Heart right ventricle (tissue), 16 donors: ENCODE measurements around the gene GALNT13. TPM values are rescaled to one million over a fixed set of nuclear protein-coding genes. Genes with fewer than 3 reads are reported as not detected.

Source experiments
- ATAC-seq, 8 donors: fragments of 200-7000 bp; cut with Tn5 transposase; one replicate each; pipeline ENCODE4 v1.9.1; 2020; ENCODE audit warnings: mild to moderate bottlenecking in 8 of 8, moderate library complexity in 8 of 8, moderate number of reproducible peaks in 1 of 8
- DNase-seq, 2 donors: peaks; one replicate each; pipeline ENCODE4 v3.0.0-alpha.2; 2020
- H3K27ac ChIP-seq, 10 donors: fragments of 200-600 bp; sonication (generic) in 2 of 10; one replicate each; pipeline versions ENCODE4 v1.5.0 to v1.8.0; 2020 to 2022; ENCODE audit warnings: mild to moderate bottlenecking in 3 of 10
- H3K27me3 ChIP-seq, 7 donors: fragments of 200-600 bp; one replicate each; pipeline ENCODE4 v1.8.0; 2021 to 2022; ENCODE audit warnings: mild to moderate bottlenecking in 2 of 7
- H3K36me3 ChIP-seq, 9 donors: fragments of 200-600 bp; sonication (generic) in 1 of 9; one replicate each; pipeline versions ENCODE4 v1.5.0 to v1.8.0; 2020 to 2022; ENCODE audit warnings: mild to moderate bottlenecking in 2 of 9
- H3K4me1 ChIP-seq, 9 donors: fragments of 200-600 bp; sonication (generic) in 1 of 9; one replicate each; pipeline versions ENCODE4 v1.5.0 to v1.8.0; 2020 to 2022; ENCODE audit warnings: mild to moderate bottlenecking in 4 of 9
- H3K4me3 ChIP-seq, 10 donors: fragments of 200-600 bp; sonication (generic) in 2 of 10; one replicate each; pipeline versions ENCODE4 v1.5.0 to v1.8.0; 2020 to 2022; ENCODE audit warnings: mild to moderate bottlenecking in 7 of 10, moderate library complexity in 2 of 10
- H3K9me3 ChIP-seq, 11 donors: fragments of 200-600 bp in 10 of 11; sonication (generic) in 2 of 11; one replicate each; pipeline versions ENCODE4 v1.5.0 to v1.8.0; 2013 to 2022; ENCODE audit warnings: mild to moderate bottlenecking in 2 of 11, control low read depth in 1 of 11, moderate library complexity in 1 of 11
- CTCF ChIP-seq, 9 donors: fragments of 200-600 bp; sonication (generic) in 2 of 9; IDR thresholded peaks; one replicate each; pipeline versions ENCODE4 v1.5.0 to v1.8.0; 2021 to 2022; ENCODE audit warnings: antibody characterized with exemption in 9 of 9, mild to moderate bottlenecking in 5 of 9, moderate library complexity in 1 of 9
- WGBS, 2 donors: extraction: QIAGEN DNeasy Blood & Tissue Kit; methylation state at CpG; one replicate each; pipeline ENCODE4 v1.1.7; 2013; ENCODE audit warnings: inconsistent platforms in 1 of 2; 5-methylcytosine and 5-hydroxymethylcytosine counted together
- intact Hi-C, 10 donors: fragments of 100-400 bp; cut with DNase I; formaldehyde crosslinking; loops; one replicate each; pipeline versions ENCODE4 v1.11.1 to v1.14.2; 2022
- polyA plus RNA-seq, 2 donors: library from polyadenylated mRNA; stranded (reverse); fragments of 200-250 nt; gene quantifications; one replicate each; pipeline ENCODE4 v1.2.3, GENCODE V29; 2013
- total RNA-seq, 10 donors: library from RNA; stranded (reverse); fragmentation: NEBNext Ultra II Directional in 3 of 10; extraction: Animal tissue kit (Norgen Biotek cat#: 25700) in 3 of 10; gene quantifications; one replicate each; pipeline versions ENCODE4 v1.2.1 to v1.2.4, GENCODE V29; 2021 to 2023
- donor health status: Arrhythmogenic right ventricular cardiomyopathy.
- donor health status: ischemic (EF 13 %, LVEDD 7.1; RV severe dilation, severe dysfunction).
- donor health status: healthy with polysubstance abuse.
- donor health status: DM: no; HTN: yes; CAD: no.
- donor health status: DM: no; HTN: no; CAD: no.
- donor health status: ischemic (EF 25% LVEDD 6.9; RV normal size, moderate dysfunction).
- donor health status: ischemic (EF 25% LVEDD 5.7; RV mildly dilated, moderate dysfunction).
- donor health status: healthy.
- donor health status: DM: yes; HTN: yes; CAD: no.
- donor health status: Ischemic cardiomyopathy.
- donor health status: ischemic (EF 35%, LVEDD 5.7; RV mildly dilated, moderate dysfunction).
- donor health status: nonischemic (EF 11% LVEDD 7.7; RV severe dilation, severe dysfunction).
- donor health status: DM: yes; HTN: yes; CAD: no.
- donor health status: PGD.
- donor health status: ischemic (EF 29% LVEDD 5.4; RV normal size, mild dysfunction).
- donor health status: nonischemic (EF 23%, LVEDD 6.1; RV moderate dilation, normal function).

The GALNT13 gene
- total and polyA plus RNA-seq, 12 donors = 0.01 to 0.30 (median 0.05) TPM; not detected in 9

GRCh38 chr2:153872311-153873051, 759 bp downstream of the GALNT13 start:
- no peak overlapping the region for H3K27ac ChIP-seq
- intact Hi-C loops = no loop called here
- no peaks in the 10 kb centered on the region for H3K36me3 ChIP-seq
- DNase-seq = no peak
- H3K27me3 ChIP-seq = peaks cover 6 to 61% (median 44%) of the 10 kb centered on the region in 7 donors
- WGBS, 2 donors = 1 to 2% methylated on average over 51 to 55 of the region's 56 CpGs
- H3K9me3 ChIP-seq = peaks cover 0 to 4% (median 0%) of the 10 kb centered on the region in 11 donors
- peaks cover 0 to 4% (median 0%) of the 10 kb centered on the region in 9 donors for H3K4me1 ChIP-seq
- no peak for ATAC-seq
- peak overlapping the region in 4 of 10 donors; percentile 14 to 27 (median 24) for H3K4me3 ChIP-seq
- no peak for TF ChIP-seq CTCF (IDR thresholded peaks at IDR 0.05)

GRCh38 chr2:153873052-153874048, 1.6 kb downstream of the GALNT13 start:
- Histone ChIP-seq H3K9me3 (no peaks in the 10 kb centered on the region), H3K27me3 (peaks cover 6 to 61% (median 44%) of the 10 kb centered on the region in 7 donors), H3K4me3 (peak overlapping the region in 1 of 10 donors; percentile 24), H3K36me3 (no peaks in the 10 kb centered on the region), H3K4me1 (peaks cover 0 to 4% (median 0%) of the 10 kb centered on the region in 9 donors), H3K27ac (no peak overlapping the region)
- DNase-seq (no peak), ATAC-seq (no peak)
- no peak for TF ChIP-seq CTCF (IDR thresholded peaks at IDR 0.05)
- intact Hi-C loops = no loop called here
- WGBS, 2 donors = 4% methylated on average over 36 of the region's 36 CpGs

GRCh38 chr2:153875801-153876466, 4.2 kb downstream of the GALNT13 start:
- H3K27ac ChIP-seq = no peak overlapping the region
- DNase-seq (no peak), ATAC-seq (no peak)
- no peaks in the 10 kb centered on the region for H3K36me3 ChIP-seq
- H3K4me3 ChIP-seq = no peak overlapping the region
- intact Hi-C loops = no loop called here
- no peaks in the 10 kb centered on the region for H3K9me3 ChIP-seq
- TF ChIP-seq CTCF (IDR thresholded peaks at IDR 0.05) = no peak
- peaks cover 0 to 4% (median 0%) of the 10 kb centered on the region in 9 donors for H3K4me1 ChIP-seq
- WGBS, 2 donors = 70 to 78% methylated on average over 2 of the region's 2 CpGs
- peaks cover 6 to 53% (median 42%) of the 10 kb centered on the region in 7 donors for H3K27me3 ChIP-seq

DNA sequence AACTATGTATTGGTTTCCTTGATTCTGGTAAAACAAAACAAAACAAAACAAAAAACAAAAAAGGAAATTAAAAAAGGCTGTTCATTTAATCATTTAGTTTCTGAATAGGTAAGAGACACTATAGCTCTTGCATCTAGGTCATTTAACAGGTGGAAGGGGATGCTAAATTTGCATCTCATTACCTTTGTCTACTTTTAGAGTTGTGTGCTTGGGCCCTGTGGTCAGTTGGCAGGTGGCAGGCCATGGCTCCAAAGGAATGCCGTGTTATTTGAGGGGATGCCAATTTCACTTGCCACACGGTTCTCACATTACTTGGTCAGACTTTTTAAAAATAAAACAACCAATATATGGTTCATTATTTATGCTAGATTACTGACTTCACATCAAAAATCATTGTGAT, 9.2 kb downstream of the GALNT13 start:
- no peaks in the 10 kb centered on the region for H3K9me3 ChIP-seq
- no peak for DNase-seq
- intact Hi-C loops = no loop called here
- no peaks in the 10 kb centered on the region for H3K36me3 ChIP-seq
- no peaks in the 10 kb centered on the region for H3K4me1 ChIP-seq
- H3K4me3 ChIP-seq = no peak overlapping the region
- no peak for ATAC-seq
- no peak overlapping the region for H3K27ac ChIP-seq
- no peak for TF ChIP-seq CTCF (IDR thresholded peaks at IDR 0.05)
- 82 to 85% methylated on average over 2 of the region's 2 CpGs for WGBS, 2 donors
- H3K27me3 ChIP-seq = peaks cover 0 to 4% (median 0%) of the 10 kb centered on the region in 7 donors
